ENCODE measurements around the gene PKDCC.
"Not testable (repeated sequence)": the region's sequence is repeated elsewhere in the genome, so short reads cannot be mapped to it uniquely, and the experiment has no call there.

Gene PKDCC

GRCh38 chr2:42065753-42066152 lies 17.9 kb downstream of the PKDCC start:
- not testable (repeated sequence) for DNase-seq

- DNase-seq: not testable (repeated sequence)
Observed at GRCh38 chr2:42067001-42067400, 19.2 kb downstream of the PKDCC start.

DNA sequence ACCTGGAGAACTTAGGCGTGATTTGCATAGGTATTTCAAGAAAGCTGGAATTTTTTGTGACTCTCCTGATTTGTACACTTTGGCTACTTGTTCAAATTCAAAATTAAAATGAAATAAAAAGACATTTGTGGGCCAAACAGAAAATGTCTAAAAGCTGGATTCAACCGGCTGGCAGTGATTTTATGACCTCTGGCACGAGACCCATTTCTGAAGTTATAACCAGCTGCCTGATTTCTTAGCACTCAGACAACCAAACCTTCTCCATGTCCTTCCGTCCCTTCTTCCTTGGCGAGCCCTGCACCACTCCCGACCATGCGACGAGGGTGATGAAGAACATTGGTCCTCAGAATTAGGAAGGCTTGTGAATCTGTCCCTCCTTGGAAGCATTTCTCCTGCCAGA lies 19.7 kb downstream of the PKDCC start:
- no peak for DNase-seq

GRCh38 chr2:42068571-42069178 lies 20.9 kb downstream of the PKDCC start:
- DNase-seq: no peak

DNA sequence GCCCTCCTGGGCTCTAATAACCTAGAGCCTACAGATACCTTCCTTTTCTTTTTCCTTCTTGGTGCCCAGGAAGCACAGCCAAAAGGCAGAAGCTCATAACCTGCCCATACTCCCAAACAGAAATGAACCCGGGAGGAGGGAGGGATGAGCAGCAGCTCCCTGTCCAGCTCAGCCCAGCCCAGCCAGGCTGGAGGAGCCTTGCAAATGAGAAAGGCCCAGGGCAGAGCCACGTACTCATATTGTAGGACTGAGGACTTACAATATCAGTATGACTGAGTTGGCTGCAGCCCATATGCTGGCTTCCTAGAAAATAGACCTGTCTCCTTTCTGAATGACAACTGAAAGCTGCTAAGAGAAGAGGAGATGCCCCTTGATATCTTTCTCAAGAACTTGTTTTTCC lies 21.7 kb downstream of the PKDCC start:
- DNase-seq: no peak

GRCh38 chr2:42071791-42072190 lies 24.0 kb downstream of the PKDCC start:
- DNase-seq: no peak

- DNase-seq: peak; percentile 57
Observed at GRCh38 chr2:42072349-42073118, 24.7 kb downstream of the PKDCC start.

- DNase-seq: peak; percentile 70
Observed at GRCh38 chr2:42073739-42074503, 26.1 kb downstream of the PKDCC start.

- no peak for DNase-seq
Observed at GRCh38 chr2:42074661-42075060, 26.8 kb downstream of the PKDCC start.

DNA sequence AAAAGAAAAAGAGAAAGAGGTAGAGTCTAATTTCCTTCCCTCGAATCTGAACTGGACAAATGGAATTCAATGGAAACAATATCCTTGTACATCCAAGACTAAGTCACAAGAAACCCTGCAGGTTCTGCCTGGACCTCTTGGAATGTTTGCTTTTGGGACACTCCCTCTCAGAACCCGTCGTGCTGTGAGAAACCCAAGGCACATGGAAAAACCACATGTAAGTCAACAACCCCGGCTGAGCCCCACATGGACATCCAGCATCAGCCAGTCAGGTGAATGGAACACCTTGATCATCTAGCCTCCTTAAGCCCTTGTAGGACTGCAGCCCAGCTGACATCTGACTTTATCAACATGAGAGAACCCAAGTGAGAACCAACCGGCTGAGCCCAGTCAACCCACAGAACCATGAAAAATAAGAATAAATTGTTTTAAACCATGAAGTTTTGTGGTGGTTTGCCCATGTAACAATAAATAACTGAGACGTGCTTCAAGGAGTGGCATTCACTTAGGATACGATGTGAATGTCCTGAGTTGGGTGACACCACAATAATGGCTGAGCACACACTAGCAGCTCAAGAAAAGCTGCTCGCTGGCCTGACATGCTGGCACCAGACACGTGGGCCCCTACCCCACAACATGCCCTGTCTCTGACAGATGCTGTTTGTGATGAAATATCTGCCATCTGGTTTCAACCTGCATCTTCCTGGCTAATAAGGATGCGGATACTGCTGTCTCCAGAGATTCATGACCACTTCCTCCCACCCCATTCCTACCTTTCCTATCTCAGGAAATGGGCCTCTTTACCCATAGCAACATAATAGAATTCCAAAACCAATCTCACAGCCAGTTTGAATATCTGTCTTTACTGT lies 28.8 kb downstream of the PKDCC start:
- DNase-seq: no peak

DNA sequence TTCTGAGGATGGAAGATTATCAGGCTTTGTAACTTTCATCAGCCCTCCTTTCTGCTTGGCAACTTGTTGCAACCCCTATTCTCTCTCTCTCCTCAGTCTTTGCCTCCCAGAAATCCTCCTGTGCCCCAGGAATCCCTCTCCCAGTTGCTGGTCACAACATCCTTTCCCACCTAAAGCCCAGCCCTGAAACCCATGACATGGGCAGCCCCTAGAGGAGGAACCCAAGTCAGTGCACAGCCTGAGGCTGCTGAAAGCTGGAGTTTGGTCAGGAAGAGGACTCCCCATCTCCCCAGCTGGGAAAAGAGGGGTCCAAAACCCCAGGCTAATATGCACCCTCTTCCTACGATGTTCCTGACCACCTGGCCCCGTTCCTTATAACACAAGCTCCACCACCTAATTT lies 29.5 kb downstream of the PKDCC start:
- DNase-seq: peak; percentile 31

GRCh38 chr2:42079737-42080287 lies 32.0 kb downstream of the PKDCC start:
- no peak for DNase-seq

GRCh38 chr2:42081151-42081550 lies 33.3 kb downstream of the PKDCC start:
- not testable (repeated sequence) for DNase-seq

GRCh38 chr2:42082016-42082415 lies 34.2 kb downstream of the PKDCC start:
- no peak for DNase-seq

DNA sequence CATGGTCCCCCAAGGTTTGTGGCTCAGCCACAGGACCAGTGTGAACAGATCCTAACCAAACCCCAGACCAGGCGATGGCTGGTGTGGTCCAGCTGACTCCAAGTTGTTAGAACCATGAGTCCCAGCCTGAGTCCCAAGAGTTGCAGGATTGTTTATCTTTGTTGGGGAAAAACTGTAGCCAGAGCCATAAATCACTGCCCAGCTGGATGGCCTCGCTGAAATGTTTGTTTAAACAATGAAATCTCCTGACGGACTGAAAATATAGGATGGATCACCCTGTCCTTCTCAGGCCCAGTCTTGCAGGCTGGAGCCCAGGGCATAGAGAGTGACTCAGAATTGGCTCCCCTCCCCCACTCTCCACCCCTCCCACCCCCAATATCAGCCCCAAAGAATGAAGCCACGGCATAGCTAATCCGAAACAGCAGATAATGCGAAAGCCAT lies 36.4 kb downstream of the PKDCC start:
- DNase-seq: peak; percentile 95

DNA sequence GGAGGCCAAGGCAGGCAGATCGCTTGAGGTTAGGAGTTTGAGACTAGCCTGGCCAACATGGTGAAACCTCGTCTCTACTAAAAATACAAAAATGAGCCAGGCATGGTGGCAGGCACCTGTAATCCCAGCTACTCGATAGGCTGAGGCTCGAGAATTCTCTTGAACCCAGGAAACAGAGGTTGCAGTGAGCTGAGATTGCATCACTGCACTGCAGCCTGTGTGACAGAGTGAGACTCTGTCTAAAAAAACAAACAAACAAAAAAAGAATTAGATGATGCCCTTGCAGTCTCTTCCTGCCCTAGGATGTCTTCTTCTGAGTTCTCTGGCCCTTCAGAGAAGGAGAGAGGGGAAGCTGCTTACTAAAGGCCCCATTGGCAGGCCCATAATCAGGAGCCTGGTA lies 37.2 kb downstream of the PKDCC start:
- not testable (repeated sequence) for DNase-seq

DNA sequence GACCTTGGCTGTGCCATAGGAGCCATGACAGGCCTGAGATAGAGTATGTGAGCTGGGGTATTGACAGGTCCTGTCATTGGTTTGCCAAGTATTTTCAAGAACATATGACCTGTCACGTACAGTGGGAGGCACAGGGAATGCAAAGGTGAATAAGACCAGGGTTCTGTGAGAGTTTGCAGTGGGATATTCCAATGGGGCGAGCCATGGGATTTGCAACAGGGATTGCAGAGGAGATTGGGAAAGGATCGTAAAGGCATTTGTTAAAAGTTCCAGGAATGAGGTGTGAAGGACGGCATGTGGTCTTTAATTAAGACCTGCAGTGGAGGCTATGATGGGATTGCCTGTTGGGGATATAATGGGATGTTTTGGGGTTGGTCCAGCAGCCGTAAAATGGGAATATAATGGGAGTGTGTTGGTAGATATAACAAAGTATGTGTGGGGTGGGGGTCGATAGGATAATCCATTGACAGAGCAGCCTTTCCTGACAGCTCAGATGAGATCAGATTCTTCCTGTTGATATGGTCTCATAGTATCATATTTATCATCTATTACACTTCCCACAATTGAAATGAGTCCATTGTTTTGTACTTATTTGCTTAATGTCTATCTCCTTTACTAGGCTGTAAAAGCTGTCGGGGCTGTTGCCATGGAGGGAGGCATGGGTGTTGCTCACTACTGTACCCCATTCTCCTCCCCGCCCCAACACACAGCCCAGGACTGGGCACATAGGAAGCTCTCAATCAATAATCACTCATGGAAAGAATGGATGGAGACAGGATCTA lies 38.1 kb downstream of the PKDCC start:
- DNase-seq: no peak

GRCh38 chr2:42086500-42086953 lies 38.7 kb downstream of the PKDCC start:
- peak; percentile 73 for DNase-seq

DNA sequence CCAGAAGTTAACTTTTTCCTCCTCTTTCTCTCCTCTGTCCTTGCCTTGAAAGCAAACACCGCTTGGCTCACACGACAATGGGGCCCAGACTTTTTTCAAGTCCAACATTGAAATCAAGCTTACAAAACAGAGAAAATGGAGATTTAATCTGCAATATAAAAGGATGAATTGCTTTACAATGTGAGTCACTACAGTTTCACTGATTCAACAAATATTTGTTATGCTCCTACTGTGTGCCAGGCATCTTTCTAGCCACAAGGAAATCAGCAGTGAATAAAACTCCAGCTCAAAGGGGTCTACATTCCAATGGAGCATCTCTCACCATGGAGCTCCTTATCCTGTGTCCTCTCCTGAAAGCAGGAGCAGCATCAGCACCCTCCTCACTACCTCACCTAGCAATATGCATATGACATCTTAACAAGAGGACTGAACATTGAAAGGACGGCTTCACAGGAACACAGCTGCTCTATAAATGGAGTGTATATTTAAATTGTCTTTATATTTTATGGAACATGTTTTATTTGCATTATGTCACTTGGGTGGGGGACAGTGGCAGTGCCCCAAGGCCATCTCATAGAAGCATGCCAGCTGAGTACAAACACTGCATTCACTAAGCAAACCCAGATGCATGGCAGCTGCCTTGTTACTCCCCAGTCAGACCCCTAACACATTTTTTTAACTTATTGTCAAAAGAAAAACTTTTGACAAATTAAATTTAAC lies 39.5 kb downstream of the PKDCC start:
- DNase-seq: no peak

DNA sequence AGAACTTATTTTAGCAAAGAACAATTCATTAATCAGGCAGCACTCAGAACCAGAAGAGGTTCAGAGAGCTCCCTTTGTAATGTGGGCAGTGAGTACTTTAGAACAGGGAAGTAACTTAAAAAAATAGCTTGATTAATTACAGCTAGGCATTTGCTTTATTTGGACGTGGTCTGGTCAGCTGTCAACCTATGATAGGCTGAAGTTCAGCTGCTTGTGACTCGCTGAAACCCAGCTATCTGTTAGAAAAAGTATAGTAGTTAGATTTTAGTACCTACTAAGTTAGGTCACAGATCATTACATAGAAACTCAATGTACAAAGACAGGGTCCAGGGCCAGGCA lies 40.0 kb downstream of the PKDCC start:
- DNase-seq: no peak

- DNase-seq: no peak
Observed at GRCh38 chr2:42089340-42089925, 41.6 kb downstream of the PKDCC start.

All from fibroblast of upper back skin (primary cell).